Activated effector memory CD4-positive, alpha-beta T cell treated with Interleukin-2 at 50 U/mL for 16 hours (primary cell): ENCODE data around the gene CPLX3.

Experiments used
- DNase-seq: peaks from one replicate; pipeline ENCODE4 v3.0.0-alpha.2; 2020

The CPLX3 gene

GRCh38 chr15:74807282-74807681 lies 19.1 kb upstream of the CPLX3 start:
- no peak for DNase-seq

GRCh38 chr15:74808078-74808839 lies 18.2 kb upstream of the CPLX3 start:
- DNase-seq, result no peak

DNA sequence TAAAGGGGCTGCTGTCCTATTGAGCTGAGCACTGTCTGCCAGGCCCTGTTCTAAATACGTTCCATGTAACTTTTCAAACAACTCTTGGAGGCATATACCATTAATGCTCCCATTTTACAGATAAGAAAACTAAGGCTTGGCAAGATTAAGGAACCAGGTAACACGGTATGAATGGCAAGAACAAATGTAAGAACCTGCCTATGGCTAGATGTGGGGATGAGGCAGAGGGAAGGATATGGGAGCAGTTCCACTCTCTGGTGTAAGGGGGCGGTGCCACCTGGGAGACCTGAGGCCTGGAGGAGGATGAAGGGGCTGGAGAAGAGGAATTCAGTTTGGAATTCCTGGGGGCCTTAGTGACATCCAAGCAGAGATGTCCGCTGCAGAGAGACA lies 17.6 kb upstream of the CPLX3 start:
- DNase-seq, result no peak

DNA sequence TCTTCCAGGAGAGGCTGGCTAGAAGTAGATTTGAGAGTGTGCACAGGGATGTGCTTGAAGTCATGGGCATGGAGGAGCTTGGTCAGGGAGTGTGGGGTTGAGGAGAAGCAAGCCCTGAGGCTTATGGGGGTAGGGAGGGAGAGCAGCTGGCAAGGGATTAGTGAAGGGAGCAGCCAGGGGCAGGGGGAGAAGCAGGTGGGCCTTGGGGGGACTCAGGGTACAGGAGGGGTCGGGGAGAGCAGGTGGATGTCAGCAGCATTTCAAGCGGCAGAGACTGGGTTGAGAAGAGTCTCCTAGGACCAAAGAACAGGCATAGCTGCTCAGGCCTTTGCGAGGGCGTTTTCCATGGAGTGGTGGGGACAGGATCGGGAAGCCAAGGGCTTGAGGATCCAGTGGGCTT lies 17.2 kb upstream of the CPLX3 start:
- DNase-seq, result no peak

DNA sequence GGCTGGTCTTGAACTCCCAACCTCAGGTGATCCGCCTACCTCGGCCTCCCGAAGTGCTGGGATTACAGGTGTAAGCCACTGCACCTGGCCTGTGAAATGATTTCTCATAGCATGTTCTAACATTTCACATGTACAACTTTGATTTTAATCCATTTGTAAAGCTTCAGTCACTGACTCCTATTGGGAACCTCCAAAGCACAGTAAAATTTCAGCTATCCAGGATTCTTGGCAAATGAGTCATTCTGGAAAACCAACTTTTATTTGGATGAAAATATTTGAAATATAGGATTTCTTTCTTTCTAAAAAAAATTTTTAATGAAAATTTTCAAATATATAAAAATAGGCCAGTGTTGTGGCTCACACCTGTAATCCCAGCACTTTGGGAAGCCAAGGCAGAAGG lies 16.5 kb upstream of the CPLX3 start:
- DNase-seq, result no peak

DNA sequence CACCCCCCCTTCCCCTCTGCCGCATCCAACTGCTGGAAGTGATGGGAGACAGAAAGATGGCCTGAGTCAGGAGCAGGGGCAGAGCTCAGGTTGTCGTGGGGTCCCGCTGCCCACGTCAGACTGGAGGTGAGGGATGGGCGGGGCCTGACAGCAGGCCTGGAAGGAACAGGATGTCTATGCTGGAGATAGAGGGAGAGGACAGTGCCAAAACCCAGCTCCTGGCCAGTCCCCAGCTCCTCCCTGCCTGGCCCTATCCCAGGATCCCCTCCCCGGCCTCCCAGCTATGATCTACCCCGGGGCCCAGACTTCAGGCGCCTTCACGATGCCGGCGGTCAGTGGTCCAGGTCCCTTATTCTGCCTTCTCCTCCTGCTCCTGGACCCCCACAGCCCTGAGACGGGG lies 13.9 kb upstream of the CPLX3 start, which contains the start of gene LMAN1L:
Gene LMAN1L, plus strand, starts transcription at position 303 of the 400 bp plus-strand sequence. Its CDS starts 20 bp downstream, at position 323.
- DNase-seq, result no peak

- DNase-seq, result no peak
These were observed 11.1 kb upstream of the CPLX3 start for GRCh38 chr15:74815121-74815934.

- no peak for DNase-seq
These were observed 10.5 kb upstream of the CPLX3 start for GRCh38 chr15:74815961-74816360.

GRCh38 chr15:74816624-74817369 lies 9.6 kb upstream of the CPLX3 start:
- DNase-seq, result no peak

GRCh38 chr15:74817370-74817737 lies 9.1 kb upstream of the CPLX3 start:
- DNase-seq, result no peak

- no peak for DNase-seq
These were observed 6.4 kb upstream of the CPLX3 start for GRCh38 chr15:74820056-74820455.

DNA sequence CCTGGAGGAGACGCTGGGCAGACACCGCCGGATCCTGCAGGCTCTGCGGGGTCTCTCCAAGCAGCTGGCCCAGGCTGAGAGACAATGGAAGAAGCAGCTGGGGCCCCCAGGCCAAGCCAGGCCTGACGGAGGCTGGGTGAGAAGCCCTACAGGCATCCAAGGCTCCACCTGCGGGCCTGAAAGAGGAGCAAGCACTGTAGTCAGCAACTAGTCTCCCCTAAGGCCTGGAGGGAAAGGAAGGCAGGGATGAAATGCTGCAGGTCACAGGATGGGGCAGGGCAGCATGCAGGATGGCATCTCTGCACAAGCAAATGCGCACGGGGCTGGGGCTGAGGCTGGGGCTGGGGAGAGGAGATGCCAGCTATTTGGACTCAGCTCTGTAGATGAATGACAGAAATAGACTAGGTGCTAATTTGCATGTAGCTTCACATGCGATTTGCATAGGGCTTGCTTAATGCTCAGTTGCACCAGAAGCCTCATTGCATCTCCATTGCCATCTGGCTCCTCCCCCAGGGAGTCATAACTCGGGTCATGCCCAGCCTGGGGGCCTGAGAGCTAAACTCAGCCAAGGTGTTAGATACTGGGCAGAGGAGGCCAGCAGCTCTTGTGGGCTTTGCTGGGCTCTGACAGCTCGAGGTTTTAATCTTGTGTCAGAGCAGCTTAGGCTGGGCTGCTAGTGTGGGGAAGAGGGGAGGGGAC lies 5.2 kb upstream of the CPLX3 start:
- DNase-seq, result no peak

- DNase-seq, result no peak
These were observed 4.7 kb upstream of the CPLX3 start for GRCh38 chr15:74821790-74822158.

DNA sequence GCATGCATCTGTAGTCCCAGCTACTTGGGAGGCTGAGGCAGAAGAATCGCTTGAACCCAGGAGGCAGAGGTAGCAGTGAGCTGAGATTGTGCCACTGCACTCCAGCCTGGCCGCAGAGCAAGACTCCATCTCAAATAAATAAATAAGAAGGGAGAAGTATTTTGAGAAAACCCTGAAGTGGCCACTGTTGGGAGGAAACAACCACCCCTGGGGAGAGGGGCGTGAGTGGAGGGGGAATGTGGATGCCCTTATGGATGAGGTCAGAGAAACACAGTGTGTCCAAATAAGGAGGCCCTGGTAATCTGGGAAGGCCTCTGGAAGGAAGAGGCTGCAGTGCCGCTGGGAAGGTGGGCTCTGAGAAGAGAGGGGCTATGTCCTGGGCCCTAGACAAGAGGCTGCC lies 4.2 kb upstream of the CPLX3 start:
- no peak for DNase-seq

GRCh38 chr15:74823324-74823723 lies 3.1 kb upstream of the CPLX3 start:
- DNase-seq, result no peak

DNA sequence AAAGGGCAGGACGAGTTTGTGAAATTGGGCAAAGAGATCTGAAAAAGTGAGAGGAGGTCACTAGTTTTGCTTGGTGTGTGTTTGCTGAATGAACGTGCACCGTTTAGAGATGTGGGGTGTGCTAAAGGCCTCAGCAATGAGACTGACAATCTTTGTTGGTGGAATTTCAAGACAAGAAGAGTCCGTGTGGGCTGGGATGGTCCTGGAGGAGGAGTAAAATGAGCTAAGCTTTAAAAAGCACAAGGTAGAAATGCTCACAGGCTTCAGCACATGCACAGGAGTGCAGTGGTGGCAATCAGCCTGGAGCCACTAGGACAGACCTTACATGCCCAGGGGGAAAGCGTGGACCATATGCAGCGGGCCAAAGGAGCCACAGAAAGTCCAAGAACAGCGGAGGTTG lies 1.5 kb upstream of the CPLX3 start:
- no peak for DNase-seq

DNA sequence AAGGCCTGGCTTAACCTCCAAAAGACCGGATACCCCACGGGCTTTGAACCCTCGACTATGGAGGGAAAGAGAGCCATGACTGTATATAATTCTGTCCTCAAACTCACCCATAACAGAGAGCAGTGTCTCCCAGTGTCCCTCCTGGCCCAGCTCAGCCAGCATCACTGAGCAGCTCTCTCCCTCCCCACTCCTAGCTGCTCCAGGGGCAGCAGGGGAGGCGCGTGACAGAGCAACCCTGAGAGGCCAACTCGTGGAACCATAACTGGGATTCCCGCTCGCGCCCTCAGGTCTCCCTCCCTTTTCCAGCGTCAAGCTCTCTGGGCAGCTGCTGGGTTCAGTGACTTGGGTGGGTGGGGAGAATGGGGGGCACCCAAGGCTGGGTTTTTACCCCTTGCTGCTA lies 561 bp upstream of the CPLX3 start:
- no peak for DNase-seq

DNA sequence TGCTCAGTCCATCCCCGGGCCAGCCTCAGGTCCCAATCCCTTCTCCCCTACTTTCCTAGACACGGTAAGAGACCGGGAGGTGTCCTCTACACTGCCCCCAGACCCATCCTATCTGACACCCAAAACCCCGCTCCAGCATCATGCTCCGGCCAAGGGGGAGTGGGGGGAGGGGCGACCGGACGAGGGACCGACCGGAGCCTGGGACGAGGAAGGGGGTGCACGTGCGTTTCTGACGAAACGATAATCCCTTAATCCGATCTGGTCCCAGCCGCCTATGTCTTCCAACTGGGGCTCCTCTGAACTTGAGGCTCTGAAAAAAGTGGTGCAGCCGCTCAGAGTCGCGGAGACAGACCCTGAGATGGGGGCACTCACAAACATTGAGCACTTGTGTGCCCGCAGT lies 494 bp downstream of the CPLX3 start:
- no peak for DNase-seq

- no peak for DNase-seq
These were observed 1.2 kb downstream of the CPLX3 start for GRCh38 chr15:74827614-74828013.

- DNase-seq, result no peak
These were observed 2.4 kb downstream of the CPLX3 start for GRCh38 chr15:74828835-74829234.

DNA sequence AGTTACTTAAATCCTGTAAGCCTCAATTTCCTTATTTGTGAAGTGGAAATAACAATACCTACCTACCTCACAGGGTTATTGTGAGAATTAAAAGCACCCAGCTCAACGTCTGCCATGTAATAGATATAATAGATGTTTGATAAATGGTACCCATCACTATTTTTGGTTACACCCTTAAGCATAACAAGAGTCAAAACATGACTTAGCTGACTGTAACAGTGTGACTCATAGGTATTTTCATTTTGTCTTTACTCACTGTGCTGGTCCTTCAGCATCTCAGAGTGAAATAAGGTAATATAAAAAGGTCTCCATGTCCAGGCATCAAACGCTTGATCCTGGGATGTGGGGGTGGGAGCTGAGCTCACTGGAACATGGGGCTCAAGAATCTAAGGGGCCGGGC lies 3.1 kb downstream of the CPLX3 start:
- no peak for DNase-seq

GRCh38 chr15:74829991-74830390 lies 3.6 kb downstream of the CPLX3 start:
- DNase-seq, result no peak

DNA sequence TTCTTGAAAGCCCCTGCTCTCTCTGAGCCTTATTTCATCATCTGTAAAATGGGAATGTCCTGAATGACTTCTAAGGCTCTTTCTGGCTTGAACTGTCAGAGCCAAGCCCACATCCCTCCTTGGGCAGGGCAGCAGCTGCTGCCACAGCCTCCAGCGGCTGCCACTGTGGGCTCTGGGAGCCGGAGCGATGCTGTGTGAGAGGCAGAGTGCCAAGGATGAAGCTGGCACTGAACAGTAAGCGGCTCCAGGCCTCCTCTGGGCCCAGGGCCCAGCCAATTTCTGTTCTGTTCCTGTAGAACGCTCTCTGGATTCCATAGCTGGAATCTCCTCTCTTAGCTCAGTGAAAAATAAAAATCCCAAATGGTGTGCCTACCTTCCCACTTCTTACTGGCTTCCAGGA lies 4.4 kb downstream of the CPLX3 start:
- DNase-seq, result no peak
